H1 (cell line): ENCODE data around the gene ADIPOR2. TPM values are rescaled to one million over a fixed set of nuclear protein-coding genes. Genes with fewer than 3 reads are reported as not detected.

Source experiments
- CBX5 ChIP-seq: fragments of 300-800, 300-1000 bp; sonication (generic); IDR thresholded peaks from 2 replicates; pipeline ENCODE4 v1.7.1; 2016; ENCODE audit warnings: antibody characterized with exemption, low read length, low read depth
- CHD2 ChIP-seq: IDR thresholded peaks from 2 replicates; pipeline ENCODE4 v1.6.1; 2012; ENCODE audit warnings: low read length, improper control_type of control experiment
- CHD7 ChIP-seq: fragments of 300-600 bp; sonication (generic); IDR thresholded peaks from 2 replicates; pipeline ENCODE4 v1.7.1; 2012; ENCODE audit warnings: low read length, moderate library complexity, mild to moderate bottlenecking, inconsistent platforms; ENCODE audit not compliant: insufficient replicate concordance
- POU5F1 ChIP-seq: IDR thresholded peaks from 2 replicates; pipeline ENCODE4 v1.6.1; 2011; ENCODE audit warnings: low read depth, mild to moderate bottlenecking, low read length, moderate library complexity
- SP2 ChIP-seq: IDR thresholded peaks from 2 replicates; pipeline ENCODE4 v1.6.1; 2012; ENCODE audit warnings: mild to moderate bottlenecking, low read length, inconsistent platforms
- SP4 ChIP-seq: IDR thresholded peaks from 2 replicates; pipeline ENCODE4 v1.6.1; 2012; ENCODE audit warnings: low read length, inconsistent platforms
- TAF7 ChIP-seq: optimal IDR thresholded peaks from 2 replicates; pipeline ENCODE3; 2011; ENCODE audit warnings: low read depth, mild to moderate bottlenecking, inconsistent platforms, low read length, moderate library complexity, borderline replicate concordance
- polyA plus RNA-seq, 7 experiments: library from polyadenylated mRNA; depleted of rRNA in 3 of 7; stranded (reverse) in 5 of 7; unstranded in 2 of 7; fragments of >200 nt in 5 of 7; fragments of 200-250 nt in 2 of 7; gene quantifications; 1 replicate in 5 of 7; 2 replicates in 1 of 7; 4 replicates in 1 of 7; pipeline versions ENCODE4 v1.2.1 to v1.2.3, GENCODE V29; 2011 to 2013; ENCODE audit warnings: missing spikeins in 2 of 7, mixed read lengths in 2 of 7
- total RNA-seq: library from RNA; stranded (reverse); fragmentation: NEBNext Ultra II Directional; extraction: Animal tissue kit (Norgen Biotek cat#: 25700); gene quantifications from 2 replicates; pipeline ENCODE4 v1.2.1, GENCODE V29; 2021
- TF ChIP-seq, protein P1 (sequence below): IDR thresholded peaks from 2 replicates; pipeline ENCODE4 v1.6.1; 2012; ENCODE audit warnings: inconsistent platforms

ADIPOR2 gene
- total and polyA plus RNA-seq, 2 of the 8 experiments (the other 6 are each of a cell fraction or from before 2014, with no cell fraction given): 17.5 to 50.8 TPM

- TF ChIP-seq POU5F1 (no peak), TAF7 (no peak), SP4 (no peak), CBX5 (no peak), SP2 (no peak), CHD7 (no peak), CHD2 (no peak)
- TF ChIP-seq, protein P1, sequence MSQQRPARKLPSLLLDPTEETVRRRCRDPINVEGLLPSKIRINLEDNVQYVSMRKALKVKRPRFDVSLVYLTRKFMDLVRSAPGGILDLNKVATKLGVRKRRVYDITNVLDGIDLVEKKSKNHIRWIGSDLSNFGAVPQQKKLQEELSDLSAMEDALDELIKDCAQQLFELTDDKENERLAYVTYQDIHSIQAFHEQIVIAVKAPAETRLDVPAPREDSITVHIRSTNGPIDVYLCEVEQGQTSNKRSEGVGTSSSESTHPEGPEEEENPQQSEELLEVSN: no peak
Observed at GRCh38 chr12:1643043-1643442, 47.8 kb upstream of the ADIPOR2 start (continued).
